B cell (primary cell): ENCODE measurements around the gene TRAF5.

Experiments
- EZH2 ChIP-seq: IDR thresholded peaks from 2 replicates; pipeline ENCODE4 v1.6.1; 2012; ENCODE audit warnings: borderline replicate concordance, low read depth, mild to moderate bottlenecking, moderate library complexity, low read length; ENCODE audit not compliant: insufficient read depth, poor library complexity, severe bottlenecking
- TF ChIP-seq, protein P1 (sequence below): fragments of 200-600 bp; IDR thresholded peaks from one replicate; pipeline ENCODE4 v1.8.0; 2022; ENCODE audit warnings: antibody characterized with exemption, mild to moderate bottlenecking

DNA sequence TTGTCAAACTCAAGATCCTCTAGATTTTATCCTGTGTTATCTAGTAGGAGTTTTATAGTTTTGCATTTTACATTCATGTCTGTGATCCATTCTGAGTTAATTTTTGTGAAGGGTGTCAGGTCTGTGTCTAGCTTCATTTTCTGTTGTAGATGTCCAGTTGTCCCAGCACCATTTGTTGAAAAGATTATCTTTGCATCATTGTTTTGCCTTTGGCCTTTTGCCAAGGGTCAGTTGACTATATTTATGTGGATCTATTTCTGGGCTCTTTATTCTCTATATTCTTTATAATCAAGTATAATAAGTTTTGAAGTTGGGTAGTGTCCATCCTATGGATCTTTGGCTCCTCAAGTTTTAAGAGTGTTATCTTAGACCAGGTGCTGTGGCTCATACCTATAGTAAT, 21.9 kb downstream of the TRAF5 start:
- TF ChIP-seq, protein P1, sequence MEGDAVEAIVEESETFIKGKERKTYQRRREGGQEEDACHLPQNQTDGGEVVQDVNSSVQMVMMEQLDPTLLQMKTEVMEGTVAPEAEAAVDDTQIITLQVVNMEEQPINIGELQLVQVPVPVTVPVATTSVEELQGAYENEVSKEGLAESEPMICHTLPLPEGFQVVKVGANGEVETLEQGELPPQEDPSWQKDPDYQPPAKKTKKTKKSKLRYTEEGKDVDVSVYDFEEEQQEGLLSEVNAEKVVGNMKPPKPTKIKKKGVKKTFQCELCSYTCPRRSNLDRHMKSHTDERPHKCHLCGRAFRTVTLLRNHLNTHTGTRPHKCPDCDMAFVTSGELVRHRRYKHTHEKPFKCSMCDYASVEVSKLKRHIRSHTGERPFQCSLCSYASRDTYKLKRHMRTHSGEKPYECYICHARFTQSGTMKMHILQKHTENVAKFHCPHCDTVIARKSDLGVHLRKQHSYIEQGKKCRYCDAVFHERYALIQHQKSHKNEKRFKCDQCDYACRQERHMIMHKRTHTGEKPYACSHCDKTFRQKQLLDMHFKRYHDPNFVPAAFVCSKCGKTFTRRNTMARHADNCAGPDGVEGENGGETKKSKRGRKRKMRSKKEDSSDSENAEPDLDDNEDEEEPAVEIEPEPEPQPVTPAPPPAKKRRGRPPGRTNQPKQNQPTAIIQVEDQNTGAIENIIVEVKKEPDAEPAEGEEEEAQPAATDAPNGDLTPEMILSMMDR: no peak
- TF ChIP-seq EZH2: no peak
